GM12873 (cell line): ENCODE data around the gene PRKCB.

Experiments
- TF ChIP-seq, protein P1 (sequence below): IDR thresholded peaks from 2 replicates; pipeline ENCODE4 v1.5.1; 2012; ENCODE audit warnings: low read depth, mild to moderate bottlenecking, moderate library complexity, low read length, control low read depth; ENCODE audit not compliant: insufficient read depth; ENCODE audit errors: missing control alignments

The PRKCB gene

DNA sequence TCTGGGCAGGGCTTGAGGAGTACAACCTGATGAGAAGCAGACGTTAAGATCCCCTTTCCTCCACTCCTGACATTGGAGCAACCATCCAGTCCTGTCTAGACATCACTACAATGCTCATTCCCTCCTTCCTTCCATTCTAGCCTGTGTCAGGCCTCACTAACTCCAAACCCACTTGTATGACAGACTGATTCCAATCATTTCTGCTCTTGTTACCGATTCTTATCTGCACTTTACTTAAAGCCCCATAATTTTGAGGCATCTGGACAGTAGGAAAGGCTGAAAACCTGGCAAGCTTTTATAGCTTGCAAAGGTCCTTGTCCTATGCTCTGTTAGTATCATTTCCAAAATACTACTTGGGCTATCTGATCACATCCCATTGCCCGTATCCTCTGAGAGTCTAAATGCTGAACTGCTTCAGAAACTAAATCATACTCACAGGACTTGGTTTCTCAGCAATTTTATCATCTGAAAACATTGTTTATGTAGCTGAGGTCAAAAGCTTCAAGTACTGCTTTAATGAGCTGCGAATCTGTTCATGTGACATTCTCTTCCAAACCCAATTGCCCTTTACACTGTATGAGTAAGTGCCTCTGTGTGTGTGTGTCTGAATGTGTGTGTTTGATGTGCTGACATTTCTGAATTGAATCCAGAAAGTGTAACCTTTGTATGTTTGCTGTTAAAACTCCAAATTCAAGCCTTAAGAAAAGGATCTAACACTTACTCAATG is 363.2 kb downstream of the PRKCB start:
- TF ChIP-seq, protein P1, sequence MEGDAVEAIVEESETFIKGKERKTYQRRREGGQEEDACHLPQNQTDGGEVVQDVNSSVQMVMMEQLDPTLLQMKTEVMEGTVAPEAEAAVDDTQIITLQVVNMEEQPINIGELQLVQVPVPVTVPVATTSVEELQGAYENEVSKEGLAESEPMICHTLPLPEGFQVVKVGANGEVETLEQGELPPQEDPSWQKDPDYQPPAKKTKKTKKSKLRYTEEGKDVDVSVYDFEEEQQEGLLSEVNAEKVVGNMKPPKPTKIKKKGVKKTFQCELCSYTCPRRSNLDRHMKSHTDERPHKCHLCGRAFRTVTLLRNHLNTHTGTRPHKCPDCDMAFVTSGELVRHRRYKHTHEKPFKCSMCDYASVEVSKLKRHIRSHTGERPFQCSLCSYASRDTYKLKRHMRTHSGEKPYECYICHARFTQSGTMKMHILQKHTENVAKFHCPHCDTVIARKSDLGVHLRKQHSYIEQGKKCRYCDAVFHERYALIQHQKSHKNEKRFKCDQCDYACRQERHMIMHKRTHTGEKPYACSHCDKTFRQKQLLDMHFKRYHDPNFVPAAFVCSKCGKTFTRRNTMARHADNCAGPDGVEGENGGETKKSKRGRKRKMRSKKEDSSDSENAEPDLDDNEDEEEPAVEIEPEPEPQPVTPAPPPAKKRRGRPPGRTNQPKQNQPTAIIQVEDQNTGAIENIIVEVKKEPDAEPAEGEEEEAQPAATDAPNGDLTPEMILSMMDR = no peak

GRCh38 chr16:24203675-24204074 is 367.9 kb downstream of the PRKCB start:
- TF ChIP-seq, protein P1 = no peak

DNA sequence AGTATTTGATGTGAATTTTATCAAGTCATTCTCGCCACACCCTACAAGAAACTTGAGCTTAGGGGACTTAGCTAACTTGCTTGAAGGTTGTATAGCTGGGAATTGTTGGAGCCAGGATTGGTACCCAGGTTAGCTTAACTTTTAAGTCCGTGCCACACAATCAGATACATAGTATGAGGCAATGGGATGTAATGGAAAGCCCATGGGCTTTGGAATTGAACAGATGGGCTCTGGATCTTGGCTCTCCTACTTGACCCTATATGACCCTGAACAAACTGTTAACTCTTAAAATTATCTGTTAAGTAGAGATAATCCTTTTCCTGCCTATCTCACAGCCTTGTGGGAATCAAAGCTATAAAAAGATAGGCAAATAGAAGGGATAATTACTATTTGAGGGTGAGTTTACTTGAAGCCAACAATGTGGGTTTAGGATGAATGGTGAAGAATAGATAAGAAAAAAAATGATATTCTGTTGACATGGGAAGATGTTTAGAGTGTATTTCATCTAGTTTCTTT is 368.4 kb downstream of the PRKCB start:
- TF ChIP-seq, protein P1 = no peak

- TF ChIP-seq, protein P1 = no peak
These were observed 371.1 kb downstream of the PRKCB start for GRCh38 chr16:24206926-24207325.

DNA sequence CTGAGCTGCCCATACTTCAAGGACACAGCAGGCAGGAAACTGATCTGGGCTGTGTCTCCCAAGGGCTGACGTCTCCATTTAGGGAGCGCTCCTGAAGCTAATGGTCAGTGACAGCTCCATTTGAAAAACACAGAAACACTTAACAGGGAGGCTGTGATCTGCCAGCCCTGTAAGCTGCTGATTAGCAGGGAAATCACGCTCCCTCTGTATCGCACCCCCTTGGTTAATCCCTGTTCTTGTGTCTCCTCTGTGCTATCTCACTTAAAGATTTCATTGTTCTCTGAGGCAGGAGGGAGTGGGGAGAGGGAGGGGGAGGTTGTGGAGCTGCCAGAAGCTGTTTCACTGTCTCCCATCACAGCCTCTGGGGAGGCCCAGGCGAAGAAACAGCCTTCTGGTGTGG is 372.9 kb downstream of the PRKCB start:
- TF ChIP-seq, protein P1 = no peak

DNA sequence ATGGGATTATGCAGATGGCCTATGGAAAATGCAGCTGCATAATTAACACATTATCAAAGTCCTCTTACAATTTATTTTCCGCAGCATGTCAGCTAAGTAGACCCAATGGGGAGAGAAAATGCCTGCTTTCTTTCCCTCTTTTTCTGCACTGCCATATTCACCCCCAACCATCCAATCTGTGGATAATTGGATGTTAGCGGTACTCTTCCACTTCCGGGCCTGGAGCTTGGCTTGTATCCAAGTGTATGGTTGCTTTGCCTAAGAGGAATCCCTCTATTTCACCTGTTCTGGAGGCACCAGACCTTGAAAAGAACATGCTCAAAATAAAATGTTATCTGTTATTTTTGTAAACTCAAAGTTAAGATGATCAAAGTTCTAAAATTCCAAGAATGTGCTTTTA is 379.2 kb downstream of the PRKCB start:
- TF ChIP-seq, protein P1 = no peak

DNA sequence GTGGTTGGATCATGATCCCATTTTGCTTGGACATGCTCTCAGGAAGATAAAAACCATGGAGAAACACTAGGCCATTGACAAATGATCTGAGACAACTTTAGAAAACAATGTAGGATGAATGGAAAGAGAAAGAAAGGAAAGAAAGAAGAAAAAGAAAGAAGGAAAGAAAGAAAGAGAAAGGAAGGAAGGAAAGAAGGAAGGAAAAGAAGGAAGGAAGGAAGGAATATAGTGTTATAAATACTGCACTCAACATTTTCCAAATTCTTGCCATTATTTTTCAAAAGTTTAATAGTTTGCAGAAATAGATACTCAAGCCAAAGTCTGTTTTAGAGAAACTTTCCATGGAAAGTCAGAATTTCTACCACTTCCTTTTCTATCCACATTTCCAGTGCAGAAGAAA is 381.2 kb downstream of the PRKCB start:
- TF ChIP-seq, protein P1 = no peak
